Measurements from ENCODE around the gene PAPPA2. TPM values are rescaled to one million over a fixed set of nuclear protein-coding genes. Genes with fewer than 3 reads are reported as not detected.
"Not testable (repeated sequence)": the region's sequence is repeated elsewhere in the genome, so short reads cannot be mapped to it uniquely, and the experiment has no call there.

The PAPPA2 gene, protein sequence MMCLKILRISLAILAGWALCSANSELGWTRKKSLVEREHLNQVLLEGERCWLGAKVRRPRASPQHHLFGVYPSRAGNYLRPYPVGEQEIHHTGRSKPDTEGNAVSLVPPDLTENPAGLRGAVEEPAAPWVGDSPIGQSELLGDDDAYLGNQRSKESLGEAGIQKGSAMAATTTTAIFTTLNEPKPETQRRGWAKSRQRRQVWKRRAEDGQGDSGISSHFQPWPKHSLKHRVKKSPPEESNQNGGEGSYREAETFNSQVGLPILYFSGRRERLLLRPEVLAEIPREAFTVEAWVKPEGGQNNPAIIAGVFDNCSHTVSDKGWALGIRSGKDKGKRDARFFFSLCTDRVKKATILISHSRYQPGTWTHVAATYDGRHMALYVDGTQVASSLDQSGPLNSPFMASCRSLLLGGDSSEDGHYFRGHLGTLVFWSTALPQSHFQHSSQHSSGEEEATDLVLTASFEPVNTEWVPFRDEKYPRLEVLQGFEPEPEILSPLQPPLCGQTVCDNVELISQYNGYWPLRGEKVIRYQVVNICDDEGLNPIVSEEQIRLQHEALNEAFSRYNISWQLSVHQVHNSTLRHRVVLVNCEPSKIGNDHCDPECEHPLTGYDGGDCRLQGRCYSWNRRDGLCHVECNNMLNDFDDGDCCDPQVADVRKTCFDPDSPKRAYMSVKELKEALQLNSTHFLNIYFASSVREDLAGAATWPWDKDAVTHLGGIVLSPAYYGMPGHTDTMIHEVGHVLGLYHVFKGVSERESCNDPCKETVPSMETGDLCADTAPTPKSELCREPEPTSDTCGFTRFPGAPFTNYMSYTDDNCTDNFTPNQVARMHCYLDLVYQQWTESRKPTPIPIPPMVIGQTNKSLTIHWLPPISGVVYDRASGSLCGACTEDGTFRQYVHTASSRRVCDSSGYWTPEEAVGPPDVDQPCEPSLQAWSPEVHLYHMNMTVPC (N-terminal part only)
- not detected for polyA plus RNA-seq

DNA sequence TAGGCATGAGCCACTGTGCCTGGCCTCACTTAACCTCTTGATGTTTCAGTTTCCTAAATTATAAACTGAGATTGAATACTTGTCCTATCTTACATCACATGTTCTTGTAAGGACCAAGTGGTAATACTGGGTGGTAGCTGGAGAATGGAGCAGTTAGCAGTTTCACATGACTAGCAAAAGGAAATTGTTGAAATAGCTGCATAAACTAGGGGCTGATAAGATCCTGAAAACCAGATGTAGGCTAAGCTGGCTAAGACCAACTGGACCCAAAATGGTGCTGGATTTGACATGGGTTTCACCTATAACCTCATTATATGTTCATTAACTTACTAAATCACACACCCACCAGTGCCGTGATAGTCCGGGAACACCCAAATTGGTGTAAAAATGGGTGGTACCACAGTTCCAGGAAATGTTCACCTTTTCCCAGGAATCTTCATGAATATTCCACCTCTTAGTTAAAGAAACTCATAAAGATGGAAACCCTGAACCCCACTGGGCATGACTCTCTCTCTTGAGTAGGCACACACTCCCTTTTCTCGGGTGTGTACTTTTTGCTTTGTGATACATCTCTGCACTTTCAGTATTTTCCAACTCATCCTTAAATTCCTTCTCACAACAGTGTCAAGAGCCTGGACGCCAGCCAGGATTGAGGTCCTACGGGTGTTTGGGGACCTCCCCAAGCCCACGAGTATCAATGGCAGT is at the start of gene PAPPA2:
TSS of gene PAPPA2 (plus strand) at position 502 of the 705 bp plus-strand sequence. CDS start 93,148 bp downstream, outside the sequence.
- Mint-ChIP-seq H3K36me3 (no peaks in the 10 kb centered on the region), H3K9me3 (peaks cover 0 to 6% (median 0%) of the 10 kb centered on the region in 6 donors), H3K27ac (no peak within 1 kb of the TSS), H3K27me3 (ENCODE audit: low read depth in 3 of 3) (peaks cover 0 to 6% (median 1%) of the 10 kb centered on the region in 3 donors), H3K4me1 (no peaks in the 10 kb centered on the region), H3K4me3 (no peak within 1 kb of the TSS)
- DNase-seq = no peak

DNA sequence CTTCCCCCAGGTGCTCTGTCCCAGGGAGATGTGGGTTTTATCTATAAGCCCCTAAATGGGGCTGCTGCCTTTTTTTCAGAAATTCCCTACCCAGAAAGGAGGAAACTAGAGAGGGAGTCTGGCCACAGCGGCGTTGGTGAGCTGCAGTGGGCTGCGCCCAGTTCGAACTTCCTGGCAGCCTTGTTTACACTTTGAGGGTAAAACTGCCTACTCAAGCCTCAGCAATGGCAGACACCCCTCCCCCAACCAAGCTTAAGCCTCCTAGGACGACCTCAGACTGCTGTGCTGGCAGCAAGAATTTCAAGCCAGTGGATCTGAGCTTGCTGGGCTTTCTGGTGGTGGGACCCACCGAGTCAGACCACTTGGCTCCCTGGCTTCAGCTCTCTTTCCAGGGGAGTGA is 46.2 kb upstream of the PAPPA2 start:
- H3K27ac Mint-ChIP-seq = no peak overlapping the region
- H3K36me3 Mint-ChIP-seq = no peaks in the 10 kb centered on the region
- no peaks in the 10 kb centered on the region for H3K4me1 Mint-ChIP-seq

DNA sequence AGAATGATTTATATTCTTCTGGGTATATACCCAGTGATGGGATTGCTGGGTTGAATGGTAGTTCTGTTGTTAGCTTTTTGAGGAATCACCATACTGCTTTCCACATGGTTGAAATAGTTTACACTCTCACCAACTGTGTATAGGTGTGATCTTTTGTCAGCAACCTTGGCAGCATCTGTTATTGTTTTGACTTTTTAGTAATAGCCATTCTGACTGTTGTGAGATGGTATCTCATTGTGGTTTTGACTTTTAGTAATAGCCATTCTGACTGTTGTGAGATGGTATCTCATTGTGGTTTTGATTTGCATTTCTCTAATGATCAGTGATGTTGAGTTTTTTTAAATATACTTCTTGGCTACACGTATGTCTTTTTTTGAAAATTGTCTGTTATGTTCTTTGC is 43.4 kb upstream of the PAPPA2 start:
- H3K4me3 Mint-ChIP-seq; H3K36me3 Mint-ChIP-seq; DNase-seq; H3K27me3 Mint-ChIP-seq (ENCODE audit: low read depth in 3 of 3); H3K4me1 Mint-ChIP-seq; H3K27ac Mint-ChIP-seq: not testable (repeated sequence)
- peaks cover 5 to 27% (median 9%) of the 10 kb centered on the region in 6 donors for H3K9me3 Mint-ChIP-seq

More for the DNA sequence above, 46.2 kb upstream of the PAPPA2 start:
- Mint-ChIP-seq H3K4me3 (no peak overlapping the region), H3K27me3 (ENCODE audit: low read depth in 3 of 3) (peaks cover 0 to 8% (median 1%) of the 10 kb centered on the region in 3 donors), H3K9me3 (peaks cover 0 to 13% (median 7%) of the 10 kb centered on the region in 6 donors)
- DNase-seq = no peak

- Mint-ChIP-seq H3K27ac (no peak overlapping the region), H3K4me3 (no peak overlapping the region), H3K36me3 (no peaks in the 10 kb centered on the region), H3K9me3 (peaks cover 0 to 6% (median 2%) of the 10 kb centered on the region in 6 donors), H3K27me3 (ENCODE audit: low read depth in 3 of 3) (peaks cover 0 to 3% (median 0%) of the 10 kb centered on the region in 3 donors), H3K4me1 (no peaks in the 10 kb centered on the region)
- DNase-seq = no peak
Measured at GRCh38 chr1:176434234-176434633, 28.7 kb upstream of the PAPPA2 start.

DNA sequence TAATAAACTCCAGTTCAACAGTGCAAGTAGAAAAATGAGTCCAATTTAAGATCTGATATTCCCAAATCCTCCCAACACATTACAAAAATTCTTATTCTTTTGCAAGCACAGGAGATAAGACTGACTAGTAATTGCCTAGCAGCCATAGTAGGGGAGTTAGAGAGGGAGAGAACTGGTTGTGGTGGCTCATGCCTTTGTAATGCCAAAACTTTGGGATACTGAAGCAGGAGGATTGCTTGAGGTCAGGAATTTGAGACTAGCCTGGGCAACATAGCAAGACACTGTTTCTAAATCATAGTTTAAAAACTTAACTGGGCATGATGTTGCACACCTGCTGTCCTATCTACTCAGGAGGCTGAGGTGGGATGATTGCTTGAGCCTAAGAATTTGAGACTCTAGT is 26.7 kb upstream of the PAPPA2 start:
- H3K9me3 Mint-ChIP-seq = peaks cover 0 to 6% (median 2%) of the 10 kb centered on the region in 6 donors
- no peak overlapping the region for H3K4me3 Mint-ChIP-seq
- no peak overlapping the region for H3K27ac Mint-ChIP-seq
- H3K36me3 Mint-ChIP-seq = no peaks in the 10 kb centered on the region
- no peak for DNase-seq
- H3K27me3 Mint-ChIP-seq (ENCODE audit: low read depth in 3 of 3) = peaks cover 0 to 3% (median 0%) of the 10 kb centered on the region in 3 donors
- no peaks in the 10 kb centered on the region for H3K4me1 Mint-ChIP-seq

DNA sequence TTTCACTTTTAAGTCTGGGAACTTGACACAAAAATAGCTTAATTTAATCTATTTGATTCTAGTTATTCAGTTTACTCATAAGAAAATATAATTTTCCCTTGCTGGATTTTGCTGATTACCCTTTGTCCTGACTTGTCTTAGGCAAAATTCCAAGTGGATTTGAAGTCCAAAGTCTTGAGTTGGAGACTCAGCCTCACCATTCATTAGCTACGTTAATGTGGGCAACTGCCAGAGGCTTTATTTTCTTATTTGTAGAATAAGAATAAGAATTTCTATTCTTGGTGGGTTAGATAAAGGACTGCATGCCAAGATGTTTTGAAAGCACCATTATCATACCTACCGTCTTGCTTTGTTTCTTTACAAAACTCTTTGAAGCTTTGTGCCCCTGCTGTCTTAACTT is 22.8 kb upstream of the PAPPA2 start:
- no peak overlapping the region for H3K4me3 Mint-ChIP-seq
- no peak for DNase-seq
- no peaks in the 10 kb centered on the region for H3K4me1 Mint-ChIP-seq
- peaks cover 0 to 13% (median 1%) of the 10 kb centered on the region in 6 donors for H3K9me3 Mint-ChIP-seq
- no peak overlapping the region for H3K27ac Mint-ChIP-seq
- peaks cover 0 to 6% (median 0%) of the 10 kb centered on the region in 3 donors for H3K27me3 Mint-ChIP-seq (ENCODE audit: low read depth in 3 of 3)
- H3K36me3 Mint-ChIP-seq = peaks cover 0 to 4% (median 0%) of the 10 kb centered on the region in 3 donors

GRCh38 chr1:176444286-176444685 is 18.7 kb upstream of the PAPPA2 start:
- no peak overlapping the region for H3K4me3 Mint-ChIP-seq
- H3K27ac Mint-ChIP-seq = no peak overlapping the region
- H3K27me3 Mint-ChIP-seq (ENCODE audit: low read depth in 3 of 3) = peaks cover 0 to 3% (median 3%) of the 10 kb centered on the region in 3 donors
- H3K4me1 Mint-ChIP-seq = no peaks in the 10 kb centered on the region
- H3K9me3 Mint-ChIP-seq = peaks cover 0 to 8% (median 2%) of the 10 kb centered on the region in 6 donors
- peaks cover 0 to 4% (median 0%) of the 10 kb centered on the region in 3 donors for H3K36me3 Mint-ChIP-seq
- DNase-seq = no peak

DNA sequence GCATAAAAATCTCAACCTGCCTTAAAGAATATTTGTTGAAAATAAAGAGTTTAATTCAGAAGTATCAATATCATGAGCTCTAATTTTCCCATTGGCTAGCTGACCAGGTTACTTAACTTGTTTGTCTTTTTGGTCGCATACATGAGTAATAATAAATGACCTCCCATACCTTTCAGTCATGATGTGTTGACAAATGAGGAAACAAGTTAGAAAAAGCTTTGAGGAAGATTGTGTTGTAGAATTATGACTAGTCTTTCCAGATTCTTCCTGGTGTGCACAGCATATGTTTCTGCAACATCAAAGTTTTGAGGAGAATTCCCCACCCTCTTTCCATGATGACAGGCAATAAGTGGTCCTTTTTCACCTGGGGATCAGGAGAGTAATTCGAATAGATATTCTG is 17.6 kb upstream of the PAPPA2 start:
- DNase-seq = no peak
- H3K9me3 Mint-ChIP-seq = peaks cover 0 to 8% (median 2%) of the 10 kb centered on the region in 6 donors
- peaks cover 0 to 4% (median 0%) of the 10 kb centered on the region in 3 donors for H3K36me3 Mint-ChIP-seq
- H3K27me3 Mint-ChIP-seq (ENCODE audit: low read depth in 3 of 3) = peaks cover 0 to 3% (median 3%) of the 10 kb centered on the region in 3 donors
- no peak overlapping the region for H3K27ac Mint-ChIP-seq
- H3K4me3 Mint-ChIP-seq = no peak overlapping the region
- no peaks in the 10 kb centered on the region for H3K4me1 Mint-ChIP-seq

GRCh38 chr1:176448340-176448739 is 14.6 kb upstream of the PAPPA2 start:
- Mint-ChIP-seq H3K36me3 (peaks cover 0 to 4% (median 0%) of the 10 kb centered on the region in 3 donors), H3K27ac (no peak overlapping the region), H3K27me3 (ENCODE audit: low read depth in 3 of 3) (peaks cover 0 to 3% (median 3%) of the 10 kb centered on the region in 3 donors), H3K4me1 (no peaks in the 10 kb centered on the region), H3K9me3 (peaks cover 2 to 27% (median 5%) of the 10 kb centered on the region in 6 donors), H3K4me3 (no peak overlapping the region)
- no peak for DNase-seq

DNA sequence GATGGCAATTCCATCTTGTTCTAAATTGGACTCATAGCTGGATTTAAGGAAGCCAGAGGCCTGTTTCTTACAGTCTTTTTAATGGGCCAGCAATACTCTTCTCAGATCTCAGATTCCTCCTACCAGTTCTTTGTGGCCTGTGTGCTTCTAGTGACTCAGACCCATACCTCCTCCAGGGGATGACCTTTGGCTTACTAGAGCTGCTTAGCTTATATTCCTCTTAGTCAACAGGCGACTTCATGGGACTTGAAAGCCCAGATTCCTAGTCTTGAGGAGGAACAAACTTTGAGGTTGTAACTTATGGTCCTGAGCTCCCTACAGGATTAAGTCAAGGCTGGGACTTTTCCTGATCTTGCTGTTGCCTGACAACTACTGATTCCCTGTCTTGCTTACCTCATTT is 12.4 kb upstream of the PAPPA2 start:
- no peak for DNase-seq
- peaks cover 0 to 21% (median 4%) of the 10 kb centered on the region in 6 donors for H3K9me3 Mint-ChIP-seq
- H3K27me3 Mint-ChIP-seq (ENCODE audit: low read depth in 3 of 3) = peaks cover 0 to 3% (median 0%) of the 10 kb centered on the region in 3 donors
- H3K4me3 Mint-ChIP-seq = no peak overlapping the region
- no peaks in the 10 kb centered on the region for H3K36me3 Mint-ChIP-seq
- H3K27ac Mint-ChIP-seq = no peak overlapping the region
- no peaks in the 10 kb centered on the region for H3K4me1 Mint-ChIP-seq

GRCh38 chr1:176451741-176452140 is 11.2 kb upstream of the PAPPA2 start:
- not testable (repeated sequence) for DNase-seq; H3K4me1 Mint-ChIP-seq; H3K27me3 Mint-ChIP-seq (ENCODE audit: low read depth in 3 of 3); H3K4me3 Mint-ChIP-seq; H3K27ac Mint-ChIP-seq; H3K36me3 Mint-ChIP-seq
- H3K9me3 Mint-ChIP-seq = peaks cover 0 to 21% (median 4%) of the 10 kb centered on the region in 6 donors

DNA sequence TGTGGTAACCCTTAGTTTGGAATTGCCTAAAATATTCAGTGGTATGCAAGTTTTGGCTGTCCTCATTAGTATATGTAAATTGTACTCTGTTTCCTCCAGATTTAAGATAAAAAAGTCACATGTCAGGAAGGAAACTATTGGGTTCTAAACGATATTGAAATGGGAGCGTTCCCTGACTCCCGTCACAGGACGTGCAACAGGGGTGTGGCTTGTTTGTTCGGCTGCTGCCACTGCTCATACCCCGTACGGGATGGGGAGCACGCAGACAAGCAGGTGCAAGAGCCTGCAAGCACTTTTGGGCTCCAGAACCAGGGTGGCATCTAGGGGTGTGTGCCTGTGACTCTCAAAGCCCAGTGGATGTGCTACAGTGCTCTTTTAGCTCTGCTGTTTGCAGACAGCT is 6.2 kb upstream of the PAPPA2 start:
- H3K27me3 Mint-ChIP-seq (ENCODE audit: low read depth in 3 of 3) = no peaks in the 10 kb centered on the region
- peaks cover 0 to 15% (median 4%) of the 10 kb centered on the region in 6 donors for H3K9me3 Mint-ChIP-seq
- H3K36me3 Mint-ChIP-seq = no peaks in the 10 kb centered on the region
- no peak overlapping the region for H3K27ac Mint-ChIP-seq
- H3K4me3 Mint-ChIP-seq = no peak overlapping the region
- no peak for DNase-seq
- H3K4me1 Mint-ChIP-seq = no peaks in the 10 kb centered on the region
